Osteoblast (primary cell): ENCODE results near the gene MANF. TPM values are rescaled to one million over a fixed set of nuclear protein-coding genes. Genes with fewer than 3 reads are reported as not detected.

Experiments used
- DNase-seq: peaks from one replicate; pipeline ENCODE4 v3.0.0; 2011; ENCODE audit warnings: low spot score, mixed read lengths; ENCODE audit not compliant: insufficient read length; ENCODE audit errors: missing footprints
- H2AFZ ChIP-seq: 2 replicates; pipeline ENCODE4 v1.6.0; 2011; ENCODE audit warnings: mild to moderate bottlenecking, low read length
- H3K27ac ChIP-seq: 2 replicates; pipeline ENCODE4 v1.5.1; 2011; ENCODE audit warnings: mild to moderate bottlenecking, low read depth, low read length, moderate library complexity
- H3K27me3 ChIP-seq: 2 replicates; pipeline ENCODE4 v1.6.0; 2012; ENCODE audit warnings: mild to moderate bottlenecking, control low read depth, inconsistent platforms, low read length, moderate library complexity; ENCODE audit not compliant: insufficient read depth
- H3K36me3 ChIP-seq: 2 replicates; pipeline ENCODE4 v1.5.1; 2011; ENCODE audit warnings: mild to moderate bottlenecking, low read length, control low read depth, moderate library complexity; ENCODE audit not compliant: insufficient read depth
- H3K4me1 ChIP-seq: 2 replicates; pipeline ENCODE4 v1.5.1; 2011; ENCODE audit warnings: mild to moderate bottlenecking, low read length, control low read depth, moderate library complexity; ENCODE audit not compliant: insufficient read depth
- H3K4me2 ChIP-seq: 2 replicates; pipeline ENCODE4 v1.6.0; 2011; ENCODE audit warnings: mild to moderate bottlenecking, low read length; ENCODE audit not compliant: insufficient read depth
- H3K4me3 ChIP-seq: fragments of 200-600 bp; sonication (generic); 3 replicates; pipeline ENCODE4 v1.5.1; 2012; ENCODE audit warnings: mild to moderate bottlenecking, low read length, inconsistent platforms; ENCODE audit not compliant: insufficient read depth
- H3K79me2 ChIP-seq: 2 replicates; pipeline ENCODE4 v1.6.0; 2012; ENCODE audit warnings: mild to moderate bottlenecking, low read length, control low read depth, inconsistent platforms; ENCODE audit not compliant: insufficient read depth
- H3K9me3 ChIP-seq: 2 replicates; pipeline ENCODE4 v1.5.1; 2011; ENCODE audit warnings: low read depth, low read length, control low read depth
- H4K20me1 ChIP-seq: 2 replicates; pipeline ENCODE4 v1.6.0; 2012; ENCODE audit warnings: mild to moderate bottlenecking, low read length, control low read depth; ENCODE audit not compliant: insufficient read depth
- CTCF ChIP-seq: IDR thresholded peaks from 2 replicates; pipeline ENCODE4 v1.5.1; 2011; ENCODE audit warnings: mild to moderate bottlenecking, low read depth, low read length, moderate library complexity; ENCODE audit errors: extremely low read depth
- total RNA-seq: library from RNA; depleted of rRNA; stranded (reverse); fragments of >200 nt; gene quantifications from 2 replicates; pipeline ENCODE4 v1.2.3, GENCODE V29; 2012

MANF gene
- total RNA-seq, 1 donor, result 37.3 TPM

GRCh38 chr3:51375571-51375970, 9.5 kb upstream of the MANF start:
- Histone ChIP-seq H3K27ac (no peak overlapping the region), H3K79me2 (no peaks in the 10 kb centered on the region), H3K36me3 (no peaks in the 10 kb centered on the region), H4K20me1 (no peaks in the 10 kb centered on the region), H3K4me1 (no peaks in the 10 kb centered on the region), H3K4me2 (no peak overlapping the region), H2AFZ (no peak overlapping the region), H3K27me3 (no peaks in the 10 kb centered on the region), H3K4me3 (no peak overlapping the region), H3K9me3 (no peaks in the 10 kb centered on the region)
- no peak for TF ChIP-seq CTCF
- DNase-seq, result no peak

GRCh38 chr3:51378065-51378464, 7.0 kb upstream of the MANF start:
- H3K4me1 ChIP-seq, result no peaks in the 10 kb centered on the region
- H3K79me2 ChIP-seq, result peaks cover under 1% of the 10 kb centered on the region
- H3K9me3 ChIP-seq, result no peaks in the 10 kb centered on the region
- no peaks in the 10 kb centered on the region for H4K20me1 ChIP-seq
- no peak overlapping the region for H3K27ac ChIP-seq
- DNase-seq, result peak; percentile 41
- no peaks in the 10 kb centered on the region for H3K27me3 ChIP-seq
- H3K4me2 ChIP-seq, result no peak overlapping the region
- TF ChIP-seq CTCF, result no peak
- H2AFZ ChIP-seq, result no peak overlapping the region
- H3K4me3 ChIP-seq, result no peak overlapping the region
- H3K36me3 ChIP-seq, result no peaks in the 10 kb centered on the region

GRCh38 chr3:51378726-51379125, 6.4 kb upstream of the MANF start:
- Histone ChIP-seq H3K27me3 (no peaks in the 10 kb centered on the region), H4K20me1 (no peaks in the 10 kb centered on the region), H3K79me2 (peaks cover 7% of the 10 kb centered on the region), H3K36me3 (no peaks in the 10 kb centered on the region), H3K27ac (no peak overlapping the region), H3K4me1 (no peaks in the 10 kb centered on the region), H3K4me2 (no peak overlapping the region), H3K9me3 (no peaks in the 10 kb centered on the region), H3K4me3 (no peak overlapping the region), H2AFZ (no peak overlapping the region)
- no peak for TF ChIP-seq CTCF
- peak; percentile 41 for DNase-seq

GRCh38 chr3:51379301-51379700, 5.8 kb upstream of the MANF start:
- Histone ChIP-seq H3K4me1 (peaks cover 3% of the 10 kb centered on the region), H2AFZ (no peak overlapping the region), H3K4me2 (no peak overlapping the region), H3K27ac (no peak overlapping the region), H3K4me3 (no peak overlapping the region), H3K9me3 (no peaks in the 10 kb centered on the region), H3K36me3 (no peaks in the 10 kb centered on the region), H4K20me1 (no peaks in the 10 kb centered on the region), H3K27me3 (no peaks in the 10 kb centered on the region), H3K79me2 (peaks cover 12% of the 10 kb centered on the region)
- DNase-seq, result no peak
- TF ChIP-seq CTCF, result no peak
